Hindlimb muscle (tissue), 1 donor: ENCODE data around the gene CYP51A1. TPM values are rescaled to one million over a fixed set of nuclear protein-coding genes. Genes with fewer than 3 reads are reported as not detected.
"Not testable (repeated sequence)": the region's sequence is repeated elsewhere in the genome, so short reads cannot be mapped to it uniquely, and the experiment has no call there.

Experiments
- DNase-seq: peaks from one replicate; pipeline ENCODE4 v3.0.0-alpha.2; 2013
- polyA plus RNA-seq: library from polyadenylated mRNA; unstranded; fragments of 120-200 nt; gene quantifications from one replicate; pipeline ENCODE4 v1.2.1, GENCODE V29; 2013; ENCODE audit not compliant: insufficient read length

Gene CYP51A1
- polyA plus RNA-seq, 1 donor = 31.5 TPM

- no peak for DNase-seq
These were observed 3.2 kb downstream of the CYP51A1 start for GRCh38 chr7:92131093-92131492.

DNA sequence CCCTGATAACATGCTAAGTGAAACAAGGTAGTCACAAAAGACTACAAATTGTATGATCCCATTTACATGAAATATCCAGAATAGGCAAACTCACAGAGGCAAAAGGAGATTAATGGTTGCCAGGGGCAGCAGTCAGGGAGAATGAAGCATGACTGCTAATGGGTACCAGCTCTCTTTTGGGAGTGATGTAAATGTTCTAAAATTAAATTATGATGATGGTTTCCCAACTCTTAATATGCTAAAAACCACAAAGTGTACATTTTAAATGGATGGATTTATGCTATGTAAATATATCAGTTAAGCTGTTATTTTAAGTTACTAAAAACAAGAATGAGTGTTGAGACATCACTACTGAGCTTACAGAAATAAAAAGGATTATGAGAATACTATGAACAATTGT is 12.6 kb downstream of the CYP51A1 start:
- no peak for DNase-seq

DNA sequence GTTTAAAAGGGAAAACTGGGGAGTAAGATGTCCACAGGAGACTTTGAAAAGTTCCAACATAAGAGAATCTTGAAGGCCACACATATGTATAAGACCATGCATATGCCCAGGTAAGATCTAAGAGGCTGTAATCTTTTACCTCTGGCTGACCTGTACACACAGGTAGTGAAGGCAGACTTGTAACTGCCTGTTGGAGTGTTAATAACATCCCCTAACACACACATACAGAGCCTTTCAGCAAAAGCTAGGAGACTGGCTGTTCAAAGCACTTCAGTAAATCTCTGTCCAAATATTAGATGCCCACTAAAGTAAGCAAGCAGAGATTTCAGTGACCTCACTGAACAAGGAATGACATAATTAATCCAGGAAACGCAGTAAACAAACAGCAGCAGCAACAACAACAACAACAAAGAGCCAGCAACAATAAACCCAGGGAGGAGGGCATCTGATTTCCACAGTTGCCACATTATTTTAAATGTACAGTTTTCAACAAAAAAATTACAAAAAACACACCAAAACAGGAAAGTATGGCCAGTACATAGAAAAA is 15.0 kb downstream of the CYP51A1 start:
- no peak for DNase-seq

GRCh38 chr7:92116949-92117348 is 17.3 kb downstream of the CYP51A1 start:
- DNase-seq = no peak

- no peak for DNase-seq
These were observed 18.5 kb downstream of the CYP51A1 start for GRCh38 chr7:92115821-92116220.

- no peak for DNase-seq
These were observed 23.4 kb downstream of the CYP51A1 start for GRCh38 chr7:92110857-92111256.

GRCh38 chr7:92108821-92109220 is 25.5 kb downstream of the CYP51A1 start:
- no peak for DNase-seq

- DNase-seq = not testable (repeated sequence)
These were observed 31.4 kb downstream of the CYP51A1 start for GRCh38 chr7:92102862-92103261.

DNA sequence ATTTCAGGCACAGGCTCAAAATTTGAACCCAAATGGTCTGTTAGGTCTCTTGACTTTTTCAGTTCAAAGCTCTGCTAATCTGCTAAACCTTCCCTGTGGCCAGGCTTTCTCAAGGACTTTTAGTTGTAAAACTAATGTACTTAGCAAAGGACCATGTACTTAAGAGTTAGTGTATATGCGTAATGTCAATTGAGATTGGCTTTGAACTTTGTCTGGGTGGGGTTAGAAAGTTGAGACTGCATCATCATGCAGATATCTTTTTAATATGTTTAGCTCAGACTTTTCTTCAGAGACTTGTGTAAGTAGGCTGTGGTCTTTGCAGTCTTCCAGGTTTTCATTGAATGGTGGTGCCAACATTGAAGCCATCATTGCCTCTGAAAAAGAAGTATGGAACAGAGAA is 33.7 kb downstream of the CYP51A1 start:
- DNase-seq = no peak

GRCh38 chr7:92095380-92095779 is 38.9 kb downstream of the CYP51A1 start:
- DNase-seq = no peak

- DNase-seq = no peak
These were observed 42.1 kb downstream of the CYP51A1 start for GRCh38 chr7:92092210-92092609.

DNA sequence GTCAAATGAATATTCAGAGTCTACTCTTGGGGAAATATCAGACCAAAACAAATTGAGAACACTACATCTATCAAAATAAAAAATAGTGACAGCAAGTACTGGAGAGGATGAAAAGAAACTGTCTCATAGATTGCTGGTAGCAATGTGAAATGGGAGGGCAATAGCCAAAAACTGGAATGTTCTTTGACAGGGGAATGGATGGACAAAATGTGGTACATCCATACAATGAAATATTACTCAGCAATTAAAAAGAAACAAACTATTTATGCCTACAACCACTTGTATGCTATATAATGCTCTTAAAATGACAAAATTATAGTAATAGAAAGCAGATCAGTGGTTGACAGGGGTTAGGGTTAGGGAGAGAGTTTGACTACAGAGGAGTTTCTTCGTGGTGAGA is 46.0 kb downstream of the CYP51A1 start:
- no peak for DNase-seq

GRCh38 chr7:92083922-92084321 is 50.4 kb downstream of the CYP51A1 start:
- DNase-seq = not testable (repeated sequence)

DNA sequence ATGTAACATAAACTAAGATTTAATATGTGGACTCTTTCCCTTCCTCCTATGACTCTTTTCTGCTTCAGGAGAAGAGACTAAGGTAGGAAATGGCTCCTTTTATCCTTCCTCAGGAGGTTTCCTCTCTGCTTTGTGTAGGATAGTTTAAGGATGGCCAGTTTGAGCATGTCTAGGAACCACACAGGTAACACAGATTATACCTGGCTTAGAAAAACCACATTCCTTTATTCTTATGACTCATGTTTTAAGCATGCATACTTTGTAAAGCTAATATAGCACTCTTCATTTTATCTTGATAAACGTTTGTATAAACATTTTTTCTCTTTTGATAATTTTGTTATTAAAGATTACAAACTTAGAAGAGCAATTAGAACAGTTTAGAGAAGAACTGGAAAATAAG is 57.8 kb downstream of the CYP51A1 start:
- no peak for DNase-seq

GRCh38 chr7:92075455-92076158 is 58.7 kb downstream of the CYP51A1 start:
- DNase-seq = no peak

DNA sequence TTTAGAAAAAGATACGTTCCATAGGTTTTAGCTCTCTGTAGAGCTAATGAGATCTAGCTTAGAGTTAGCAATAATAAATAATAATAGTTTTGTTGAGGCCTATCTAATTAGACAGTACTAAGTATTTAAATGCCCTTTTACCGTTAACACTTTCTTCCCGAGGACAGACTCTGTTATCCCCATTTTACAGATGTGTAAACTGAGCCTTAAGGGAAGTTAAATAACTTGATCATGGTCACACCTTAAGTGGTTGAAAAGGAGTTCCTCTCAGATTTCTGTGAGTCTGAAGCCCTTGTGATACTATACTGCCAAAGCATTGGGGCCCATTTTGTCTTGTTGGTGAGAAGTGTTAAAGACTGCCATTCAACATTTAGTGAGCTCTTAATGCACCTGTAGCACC is 61.6 kb downstream of the CYP51A1 start:
- peak; percentile 3 for DNase-seq

DNA sequence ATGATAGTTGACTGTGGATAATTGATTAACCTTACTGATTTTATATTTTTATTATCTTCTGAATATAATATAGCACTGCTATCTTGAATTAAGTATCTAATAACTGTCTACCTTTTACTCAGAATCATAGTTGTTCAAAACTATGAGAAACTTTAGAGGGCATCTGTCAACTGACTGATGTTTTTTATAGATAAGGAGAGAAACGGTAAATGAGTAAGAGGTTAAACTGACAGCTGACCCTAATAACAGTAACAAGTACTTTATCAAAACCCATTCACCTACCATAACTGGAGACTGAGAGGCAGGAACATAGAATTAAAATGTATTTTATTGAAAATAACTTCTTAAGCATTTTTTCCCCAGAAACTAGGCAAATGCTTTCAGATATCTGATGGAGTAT is 62.2 kb downstream of the CYP51A1 start:
- DNase-seq = no peak

- no peak for DNase-seq
These were observed 63.2 kb downstream of the CYP51A1 start for GRCh38 chr7:92071032-92071431.

GRCh38 chr7:92064438-92065029 is 69.7 kb downstream of the CYP51A1 start:
- no peak for DNase-seq

Other genes starting within 250 kb of the CYP51A1 start
- 75.6 TPM for gene AKAP9, start 193.6 kb downstream of the CYP51A1 start, polyA plus RNA-seq
- 0.75 TPM for gene LRRD1, start 44.7 kb upstream of the CYP51A1 start, polyA plus RNA-seq
- gene KRIT1, start 111.4 kb upstream of the CYP51A1 start, polyA plus RNA-seq = 22.8 TPM
- 22.6 TPM for gene ANKIB1, start 111.5 kb upstream of the CYP51A1 start, polyA plus RNA-seq